Measurements from ENCODE around the gene C4orf17.

GRCh38 chr4:99587803-99588202 lies 77.0 kb downstream of the C4orf17 start:
- no peak for TF ChIP-seq CTCF (IDR thresholded peaks at IDR 0.05)
- no peak for TF ChIP-seq POLR2A (IDR thresholded peaks at IDR 0.05)
